CD4-positive, CD25-positive, alpha-beta regulatory T cell (primary cell): ENCODE measurements around the gene TMPRSS6. TPM values are rescaled to one million over a fixed set of nuclear protein-coding genes. Genes with fewer than 3 reads are reported as not detected.

Experiments
- ATAC-seq, 2 donors: fragments of 150-1000 bp; cut with Tn5 transposase; one replicate each; pipeline ENCODE4 v1.10.0; 2021; ENCODE audit warnings: low read depth in 2 of 2, moderate number of reproducible peaks in 2 of 2, moderate library complexity in 1 of 2
- DNase-seq, 3 donors: peaks; one replicate each; pipeline versions ENCODE4 v3.0.0 to v3.0.0-alpha.2; 2012 to 2022; ENCODE audit warnings: mixed read lengths in 1 of 3
- H3K27ac ChIP-seq: one replicate; pipeline ENCODE4 v1.7.0; 2013; ENCODE audit warnings: mild to moderate bottlenecking, low read length; ENCODE audit not compliant: insufficient read depth, poor library complexity, severe bottlenecking
- H3K27me3 ChIP-seq: one replicate; pipeline ENCODE4 v1.7.0; 2013; ENCODE audit warnings: low read length; ENCODE audit not compliant: control insufficient read depth, insufficient read depth
- H3K36me3 ChIP-seq: one replicate; pipeline ENCODE4 v1.7.0; 2013; ENCODE audit warnings: mild to moderate bottlenecking, low read length, moderate library complexity; ENCODE audit not compliant: control insufficient read depth, insufficient read depth
- H3K4me1 ChIP-seq: 2 replicates; pipeline ENCODE4 v1.7.0; 2013; ENCODE audit warnings: mild to moderate bottlenecking, low read length; ENCODE audit not compliant: insufficient read depth, control insufficient read depth, poor library complexity, severe bottlenecking
- H3K4me3 ChIP-seq: one replicate; pipeline ENCODE4 v1.7.0; 2013; ENCODE audit warnings: low read depth, mild to moderate bottlenecking, low read length, moderate library complexity
- H3K9me3 ChIP-seq, 2 experiments: 1 replicate in 1 of 2; 2 replicates in 1 of 2; pipeline ENCODE4 v1.7.0; 2013; ENCODE audit warnings: low read length in 2 of 2, mild to moderate bottlenecking in 1 of 2, moderate library complexity in 1 of 2; ENCODE audit not compliant: control insufficient read depth in 2 of 2
- H3K27ac Mint-ChIP-seq, 3 donors: one replicate each; pipeline ENCODE4 v1.8.0; 2020 to 2022; ENCODE audit warnings: mild to moderate bottlenecking in 3 of 3, mixed read lengths in 3 of 3, moderate library complexity in 2 of 3
- H3K27me3 Mint-ChIP-seq: one replicate; pipeline ENCODE4 v1.8.0; 2022; ENCODE audit warnings: mild to moderate bottlenecking, mixed read lengths
- H3K36me3 Mint-ChIP-seq: one replicate; pipeline ENCODE4 v1.8.0; 2020; ENCODE audit warnings: mixed read lengths
- H3K4me1 Mint-ChIP-seq, 4 donors: one replicate each; pipeline ENCODE4 v1.8.0; 2020 to 2022; ENCODE audit warnings: mixed read lengths in 4 of 4, mild to moderate bottlenecking in 1 of 4
- H3K4me3 Mint-ChIP-seq, 4 donors: one replicate each; pipeline ENCODE4 v1.8.0; 2020 to 2022; ENCODE audit warnings: mild to moderate bottlenecking in 4 of 4, mixed read lengths in 4 of 4, moderate library complexity in 3 of 4
- H3K9me3 Mint-ChIP-seq, 7 donors: one replicate each; pipeline ENCODE4 v1.8.0; 2020 to 2022; ENCODE audit warnings: mixed read lengths in 7 of 7, mild to moderate bottlenecking in 3 of 7, moderate library complexity in 2 of 7
- polyA plus RNA-seq, 4 donors: library from polyadenylated mRNA; unstranded; fragments of 300-500 nt; fragmentation: Illumina TruSeq; gene quantifications; one replicate each; pipeline ENCODE4 v1.2.3, GENCODE V29; 2021
- total RNA-seq: library from RNA; stranded (reverse); gene quantifications from one replicate; pipeline ENCODE4 v1.2.3, GENCODE V29; 2022

The TMPRSS6 gene
- total and polyA plus RNA-seq, 5 donors from 2014 or later, result 0.10 to 1.5 (median 0.17) TPM

DNA sequence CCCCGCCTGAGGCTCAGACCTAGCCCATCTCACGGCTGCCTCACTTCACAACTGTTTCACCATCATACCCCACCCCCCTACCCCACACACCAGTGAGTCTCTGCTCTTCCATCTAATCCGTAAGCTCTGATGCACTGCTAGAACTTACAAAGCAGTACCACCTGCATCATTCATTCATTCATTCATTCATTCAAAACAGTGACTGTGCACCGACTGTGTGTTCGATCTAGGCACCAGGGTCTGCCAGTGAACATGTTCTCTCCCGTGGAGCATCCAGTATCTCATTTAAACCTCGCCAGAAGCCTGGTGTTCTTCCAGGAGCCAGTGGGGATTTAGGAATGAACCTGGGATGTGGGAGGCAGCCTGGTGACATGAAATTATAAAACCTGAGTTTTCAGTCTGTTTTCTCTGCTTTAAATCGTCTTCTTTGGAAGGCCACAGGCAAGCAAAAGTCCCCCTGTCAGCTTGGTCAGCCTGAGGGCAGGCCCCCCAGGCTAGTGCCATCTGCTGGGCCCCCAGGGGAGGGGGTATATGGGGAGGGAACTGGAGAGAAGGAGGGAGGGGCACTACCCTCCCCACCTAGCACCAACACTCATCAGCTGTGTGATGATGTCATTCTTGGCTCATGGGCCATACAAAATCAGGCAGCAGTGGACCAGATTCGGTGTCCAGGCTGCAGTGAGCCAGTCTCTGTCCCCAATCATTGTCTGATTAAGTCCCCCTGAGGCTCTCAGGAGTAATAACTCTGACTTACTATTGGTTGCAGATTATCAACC is 18.4 kb downstream of the TMPRSS6 start:
- H3K4me1 ChIP-seq, result peaks cover 4% of the 10 kb centered on the region
- Mint-ChIP-seq H3K4me1 (peaks cover 0 to 16% (median 13%) of the 10 kb centered on the region in 4 donors), H3K27ac (peak overlapping the region in 1 of 3 donors; percentile 26), H3K27me3 (no peaks in the 10 kb centered on the region), H3K9me3 (no peaks in the 10 kb centered on the region), H3K4me3 (no peak overlapping the region), H3K36me3 (no peaks in the 10 kb centered on the region)
- ATAC-seq, result no peak
- no peaks in the 10 kb centered on the region for H3K9me3 ChIP-seq
- no peaks in the 10 kb centered on the region for H3K36me3 ChIP-seq
- H3K4me3 ChIP-seq, result no peak overlapping the region
- DNase-seq, result no peak
- no peaks in the 10 kb centered on the region for H3K27me3 ChIP-seq
- no peak overlapping the region for H3K27ac ChIP-seq

DNA sequence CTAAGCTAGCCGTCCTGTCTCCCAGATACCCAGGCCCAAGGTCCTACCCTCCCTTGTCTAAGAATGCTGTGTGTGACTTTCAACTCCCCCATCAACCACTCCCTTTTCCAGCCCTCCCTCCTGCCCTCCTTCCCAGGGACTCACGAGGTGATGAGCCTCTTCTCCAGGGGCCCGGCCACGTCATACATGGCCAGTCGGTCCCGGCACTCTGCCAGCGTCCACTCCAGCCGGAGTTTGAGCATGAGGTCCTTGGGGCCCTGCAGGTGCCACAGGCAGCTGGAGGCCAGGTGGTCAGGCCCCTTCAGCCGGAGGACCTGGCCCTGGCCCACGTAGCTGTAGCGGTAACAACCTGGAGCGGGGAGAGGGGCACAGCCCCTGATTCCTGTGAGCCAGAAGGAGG is 20.1 kb downstream of the TMPRSS6 start:
- H3K4me1 Mint-ChIP-seq, result peaks cover 0 to 14% (median 7%) of the 10 kb centered on the region in 4 donors
- H3K27me3 Mint-ChIP-seq, result no peaks in the 10 kb centered on the region
- Histone ChIP-seq H3K4me1 (no peaks in the 10 kb centered on the region), H3K4me3 (no peak overlapping the region), H3K36me3 (no peaks in the 10 kb centered on the region), H3K27ac (no peak overlapping the region), H3K27me3 (no peaks in the 10 kb centered on the region), H3K9me3 (no peaks in the 10 kb centered on the region)
- no peaks in the 10 kb centered on the region for H3K36me3 Mint-ChIP-seq
- no peaks in the 10 kb centered on the region for H3K9me3 Mint-ChIP-seq
- no peak overlapping the region for H3K4me3 Mint-ChIP-seq
- DNase-seq (no peak), ATAC-seq (no peak)
- H3K27ac Mint-ChIP-seq, result no peak overlapping the region

DNA sequence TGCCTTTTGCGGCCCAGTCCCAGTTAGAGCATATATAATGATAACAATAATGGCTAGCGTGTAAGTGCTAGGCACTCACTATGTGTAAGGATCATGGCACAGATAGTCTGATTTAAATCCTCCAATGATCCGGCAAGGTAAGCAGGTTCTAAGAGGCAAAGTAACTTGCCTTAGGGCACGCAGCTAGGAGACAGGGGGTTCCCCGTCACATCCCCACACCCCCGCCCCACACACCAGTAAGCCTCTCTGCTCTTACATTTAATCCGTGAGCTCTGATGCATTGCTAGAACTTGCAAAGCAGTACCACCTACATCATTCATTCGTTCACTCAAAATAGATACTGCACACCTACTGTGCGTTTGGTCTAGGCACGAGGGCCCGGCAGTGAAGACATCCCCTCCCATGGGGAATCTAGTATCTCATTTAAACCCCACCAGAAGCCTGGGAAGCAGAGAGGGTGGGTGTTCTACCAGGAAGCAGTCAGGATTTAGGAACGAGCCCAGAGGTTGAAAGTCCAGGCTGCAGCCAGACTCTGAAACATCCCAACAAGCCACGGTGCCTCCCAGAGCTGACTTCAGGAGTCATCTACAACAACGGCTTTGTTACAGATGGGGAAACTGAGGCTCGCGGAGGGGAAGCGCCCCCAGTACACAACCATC is 20.6 kb downstream of the TMPRSS6 start:
- Histone ChIP-seq H3K4me3 (no peak overlapping the region), H3K4me1 (no peaks in the 10 kb centered on the region), H3K9me3 (no peaks in the 10 kb centered on the region), H3K27ac (no peak overlapping the region), H3K36me3 (no peaks in the 10 kb centered on the region), H3K27me3 (no peaks in the 10 kb centered on the region)
- no peak for DNase-seq
- Mint-ChIP-seq H3K27ac (peak overlapping the region in 1 of 3 donors; percentile 44), H3K9me3 (no peaks in the 10 kb centered on the region), H3K27me3 (no peaks in the 10 kb centered on the region), H3K4me3 (no peak overlapping the region), H3K4me1 (peaks cover 0 to 13% (median 5%) of the 10 kb centered on the region in 4 donors), H3K36me3 (no peaks in the 10 kb centered on the region)
- ATAC-seq, result no peak

DNA sequence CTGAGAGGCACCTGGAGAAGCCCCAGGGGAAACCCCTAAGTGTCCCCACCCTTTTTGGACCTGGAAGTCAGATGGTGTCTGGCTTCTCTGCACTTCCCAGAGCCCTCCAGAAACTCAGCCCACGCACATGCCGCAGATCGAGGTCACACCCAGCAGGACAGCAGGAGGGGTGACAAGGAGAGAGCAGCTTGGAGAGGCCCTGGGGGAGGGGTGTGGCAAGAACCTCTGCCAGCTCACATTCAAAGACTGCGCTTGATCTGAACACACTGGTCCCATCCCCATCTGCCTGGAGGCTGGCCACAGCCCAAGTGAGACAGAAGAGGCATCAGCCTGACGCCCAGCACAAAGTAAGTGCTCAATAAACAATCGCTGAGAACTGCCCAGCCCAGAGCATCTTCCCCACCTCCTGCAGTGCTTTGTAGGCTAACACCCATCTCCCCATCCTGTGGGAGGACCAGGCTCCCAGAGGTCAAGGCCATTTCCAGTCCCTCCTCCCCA is 21.4 kb downstream of the TMPRSS6 start:
- H3K4me3 Mint-ChIP-seq, result no peak overlapping the region
- no peaks in the 10 kb centered on the region for H3K27me3 Mint-ChIP-seq
- no peak for ATAC-seq

DNA sequence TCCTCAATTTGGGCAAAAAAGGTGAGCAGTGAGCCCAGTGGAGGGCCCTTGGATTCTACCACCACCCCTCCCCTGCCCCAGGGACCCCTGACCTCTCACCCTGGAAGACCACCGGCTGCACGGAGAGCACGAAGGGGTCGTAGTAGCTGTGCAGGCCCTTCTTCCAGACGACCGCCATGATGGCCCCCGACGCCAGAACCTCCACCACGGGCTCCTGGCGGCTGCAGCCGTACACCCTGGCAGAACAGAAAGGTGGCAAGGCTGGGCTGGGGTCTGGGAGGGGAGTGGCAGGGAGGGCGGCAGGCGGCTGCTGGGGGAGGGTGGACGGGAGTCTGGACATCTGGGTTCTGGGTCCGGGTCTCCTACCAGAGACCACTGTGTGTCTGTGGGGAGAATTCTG is 23.3 kb downstream of the TMPRSS6 start:
- Histone ChIP-seq H3K36me3 (no peaks in the 10 kb centered on the region), H3K27me3 (no peaks in the 10 kb centered on the region), H3K4me1 (peaks cover 9% of the 10 kb centered on the region), H3K27ac (no peak overlapping the region), H3K9me3 (no peaks in the 10 kb centered on the region), H3K4me3 (no peak overlapping the region)
- no peaks in the 10 kb centered on the region for H3K36me3 Mint-ChIP-seq
- DNase-seq, result no peak
- H3K27ac Mint-ChIP-seq, result peak overlapping the region in 1 of 3 donors; percentile 69
- ATAC-seq, result no peak
- peaks cover 0 to 29% (median 14%) of the 10 kb centered on the region in 4 donors for H3K4me1 Mint-ChIP-seq
- H3K27me3 Mint-ChIP-seq, result no peaks in the 10 kb centered on the region
- no peak overlapping the region for H3K4me3 Mint-ChIP-seq
- H3K9me3 Mint-ChIP-seq, result no peaks in the 10 kb centered on the region

More for the DNA sequence above, 21.4 kb downstream of the TMPRSS6 start:
- H3K27me3 ChIP-seq, result no peaks in the 10 kb centered on the region
- no peaks in the 10 kb centered on the region for H3K9me3 Mint-ChIP-seq
- no peaks in the 10 kb centered on the region for H3K36me3 ChIP-seq
- no peaks in the 10 kb centered on the region for H3K4me1 ChIP-seq
- no peak overlapping the region for H3K27ac ChIP-seq
- H3K4me3 ChIP-seq, result no peak overlapping the region
- peak in 1 of 3 donors; percentile 27 for DNase-seq
- no peaks in the 10 kb centered on the region for H3K36me3 Mint-ChIP-seq
- H3K9me3 ChIP-seq, result no peaks in the 10 kb centered on the region
- peak overlapping the region in 1 of 3 donors; percentile 52 for H3K27ac Mint-ChIP-seq
- H3K4me1 Mint-ChIP-seq, result peaks cover 0 to 13% (median 9%) of the 10 kb centered on the region in 4 donors

DNA sequence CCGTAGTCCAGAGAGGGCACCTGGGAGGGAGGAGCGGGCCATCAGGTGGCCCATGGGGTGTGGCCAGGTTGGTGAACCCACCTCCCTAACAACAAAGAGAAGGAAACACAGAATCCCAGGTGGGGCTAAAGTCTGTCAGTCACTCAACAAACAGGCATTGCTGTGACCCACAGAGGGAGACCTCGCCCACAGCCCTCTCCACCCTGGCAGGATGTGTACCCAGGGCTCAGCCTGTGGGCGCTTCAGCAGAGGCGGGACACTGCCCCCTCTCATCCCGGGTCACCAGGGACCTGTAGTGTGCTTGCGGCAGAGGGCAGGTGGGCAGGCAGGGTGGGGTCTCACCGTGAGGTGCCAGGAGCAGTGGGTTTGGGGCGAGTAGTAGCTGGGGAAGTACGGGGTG is 25.1 kb downstream of the TMPRSS6 start:
- peak in 1 of 3 donors; percentile 61 for DNase-seq
- Histone ChIP-seq H3K4me1 (peaks cover 27% of the 10 kb centered on the region), H3K4me3 (no peak overlapping the region), H3K27me3 (no peaks in the 10 kb centered on the region), H3K27ac (no peak overlapping the region), H3K36me3 (no peaks in the 10 kb centered on the region), H3K9me3 (no peaks in the 10 kb centered on the region)
- peaks cover 5% of the 10 kb centered on the region for H3K27me3 Mint-ChIP-seq
- no peaks in the 10 kb centered on the region for H3K36me3 Mint-ChIP-seq
- no peak for ATAC-seq
- H3K27ac Mint-ChIP-seq, result peak overlapping the region in 1 of 3 donors; percentile 62
- H3K9me3 Mint-ChIP-seq, result no peaks in the 10 kb centered on the region
- H3K4me1 Mint-ChIP-seq, result peaks cover 0 to 47% (median 24%) of the 10 kb centered on the region in 4 donors
- no peak overlapping the region for H3K4me3 Mint-ChIP-seq

DNA sequence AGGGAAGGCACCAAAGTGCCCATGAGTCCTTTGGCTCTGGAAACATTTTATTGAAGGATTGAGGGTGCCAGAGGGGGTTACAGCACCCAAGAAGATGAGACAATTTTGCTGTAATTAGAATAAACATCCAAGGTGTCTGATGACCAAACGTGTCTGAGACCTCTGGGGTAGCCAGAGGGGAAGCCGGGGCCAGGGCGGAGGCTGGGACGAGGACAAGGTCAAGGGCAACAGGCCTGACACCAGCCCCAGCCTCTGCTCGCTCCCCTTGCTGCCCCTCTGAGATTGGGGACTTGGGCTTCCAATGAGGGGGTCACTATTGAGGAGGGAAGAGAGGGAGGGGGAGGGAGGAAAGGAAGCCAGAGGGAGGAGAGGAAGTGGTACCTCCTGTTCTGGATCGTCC is 25.6 kb downstream of the TMPRSS6 start:
- H3K27ac ChIP-seq, result no peak overlapping the region
- no peaks in the 10 kb centered on the region for H3K9me3 ChIP-seq
- H3K36me3 Mint-ChIP-seq, result no peaks in the 10 kb centered on the region
- peaks cover 0 to 52% (median 28%) of the 10 kb centered on the region in 4 donors for H3K4me1 Mint-ChIP-seq
- H3K9me3 Mint-ChIP-seq, result no peaks in the 10 kb centered on the region
- H3K27me3 ChIP-seq, result no peaks in the 10 kb centered on the region
- H3K4me3 ChIP-seq, result no peak overlapping the region
- DNase-seq (no peak), ATAC-seq (no peak)
- peaks cover 31% of the 10 kb centered on the region for H3K4me1 ChIP-seq
- no peak overlapping the region for H3K4me3 Mint-ChIP-seq
- H3K36me3 ChIP-seq, result no peaks in the 10 kb centered on the region
- H3K27ac Mint-ChIP-seq, result peak overlapping the region in 1 of 3 donors; percentile 39
- H3K27me3 Mint-ChIP-seq, result peaks cover 7% of the 10 kb centered on the region
